Mesenchymal stem cell (in vitro differentiated cells and primary cell): ENCODE results near the gene DNER.

ENCODE experiments used
- DNase-seq: peaks from one replicate; pipeline ENCODE4 v3.0.0-alpha.2; 2013
- H2AFZ ChIP-seq: one replicate; pipeline ENCODE4 v1.6.1; 2013; ENCODE audit warnings: low read depth, mild to moderate bottlenecking, control low read depth, inconsistent platforms, low read length, moderate library complexity
- H2AK5ac ChIP-seq: 2 replicates; pipeline ENCODE4 v1.6.1; 2013; ENCODE audit warnings: low read length, moderate library complexity, mild to moderate bottlenecking, inconsistent platforms; ENCODE audit not compliant: severe bottlenecking
- H2BK120ac ChIP-seq: one replicate; pipeline ENCODE4 v1.6.1; 2013; ENCODE audit warnings: low read depth, mild to moderate bottlenecking, inconsistent platforms, low read length, moderate library complexity
- H2BK12ac ChIP-seq, 2 experiments: one replicate each; pipeline ENCODE4 v1.6.1; 2013; ENCODE audit warnings: inconsistent platforms in 2 of 2, low read length in 2 of 2, mild to moderate bottlenecking in 2 of 2, moderate library complexity in 2 of 2, control low read depth in 1 of 2
- H2BK15ac ChIP-seq: one replicate; pipeline ENCODE4 v1.6.1; 2013; ENCODE audit warnings: mild to moderate bottlenecking, low read depth, inconsistent platforms; ENCODE audit not compliant: poor library complexity, severe bottlenecking
- H2BK5ac ChIP-seq: 2 replicates; pipeline ENCODE4 v1.6.1; 2013; ENCODE audit warnings: low read depth, mild to moderate bottlenecking, low read length, control low read depth, inconsistent platforms; ENCODE audit not compliant: poor library complexity, severe bottlenecking
- H3K14ac ChIP-seq, 2 experiments: one replicate each; pipeline ENCODE4 v1.6.1; 2013; ENCODE audit warnings: inconsistent platforms in 2 of 2, low read length in 2 of 2, control low read depth in 1 of 2, mild to moderate bottlenecking in 1 of 2, moderate library complexity in 1 of 2
- H3K18ac ChIP-seq, 2 experiments: one replicate each; pipeline ENCODE4 v1.6.1; 2013; ENCODE audit warnings: inconsistent platforms in 2 of 2, low read length in 2 of 2, control low read depth in 1 of 2, low read depth in 1 of 2, mild to moderate bottlenecking in 1 of 2
- H3K23ac ChIP-seq, 2 experiments: one replicate each; pipeline ENCODE4 v1.6.1; 2013; ENCODE audit warnings: inconsistent platforms in 2 of 2, low read length in 2 of 2, mild to moderate bottlenecking in 2 of 2, moderate library complexity in 2 of 2, control low read depth in 1 of 2
- H3K27ac ChIP-seq: 2 replicates; pipeline ENCODE4 v1.5.1; 2013; ENCODE audit warnings: mild to moderate bottlenecking, moderate library complexity, low read length, control low read depth, inconsistent platforms; ENCODE audit not compliant: poor library complexity, severe bottlenecking
- H3K27me3 ChIP-seq, 2 experiments: 2 replicates each; pipeline versions ENCODE4 v1.6.1 to v1.7.0; 2013; ENCODE audit warnings: low read length in 2 of 2, mild to moderate bottlenecking in 2 of 2, moderate library complexity in 2 of 2, control low read depth in 1 of 2, inconsistent platforms in 1 of 2; ENCODE audit not compliant: control insufficient read depth in 1 of 2, insufficient read depth in 1 of 2
- H3K36me3 ChIP-seq, 2 experiments: 2 replicates each; pipeline versions ENCODE4 v1.6.1 to v1.7.0; 2013; ENCODE audit warnings: low read length in 2 of 2, control low read depth in 1 of 2, inconsistent platforms in 1 of 2, low read depth in 1 of 2, mild to moderate bottlenecking in 1 of 2; ENCODE audit not compliant: insufficient read depth in 2 of 2, control insufficient read depth in 1 of 2
- H3K4ac ChIP-seq, 2 experiments: one replicate each; pipeline ENCODE4 v1.6.1; 2013; ENCODE audit warnings: inconsistent platforms in 2 of 2, low read length in 2 of 2, mild to moderate bottlenecking in 2 of 2, moderate library complexity in 2 of 2, control low read depth in 1 of 2, low read depth in 1 of 2
- H3K4me1 ChIP-seq: 2 replicates; pipeline ENCODE4 v1.6.1; 2013; ENCODE audit warnings: low read depth, low read length, control low read depth; ENCODE audit not compliant: control insufficient read depth, insufficient read depth
- H3K4me2 ChIP-seq: 2 replicates; pipeline ENCODE4 v1.6.1; 2013; ENCODE audit warnings: low read length, mild to moderate bottlenecking, inconsistent platforms; ENCODE audit not compliant: poor library complexity, severe bottlenecking
- H3K4me3 ChIP-seq, 2 experiments: 2 replicates each; pipeline versions ENCODE4 v1.5.1 to v1.7.0; 2013; ENCODE audit warnings: low read length in 2 of 2, mild to moderate bottlenecking in 2 of 2, control low read depth in 1 of 2, low read depth in 1 of 2; ENCODE audit not compliant: insufficient read depth in 1 of 2
- H3K79me1 ChIP-seq: replicated peaks from 2 replicates; pipeline ENCODE4 v1.6.1; 2013; ENCODE audit warnings: mild to moderate bottlenecking, control low read depth, low read length, inconsistent platforms; ENCODE audit not compliant: poor library complexity, severe bottlenecking
- H3K9ac ChIP-seq: 2 replicates; pipeline ENCODE4 v1.7.0; 2013; ENCODE audit warnings: mild to moderate bottlenecking, low read length, moderate library complexity
- H3K9me3 ChIP-seq: 2 replicates; pipeline ENCODE4 v1.7.0; 2013; ENCODE audit warnings: mild to moderate bottlenecking, low read length; ENCODE audit not compliant: control insufficient read depth
- H4K8ac ChIP-seq: one replicate; pipeline ENCODE4 v1.6.1; 2013; ENCODE audit warnings: inconsistent platforms, mild to moderate bottlenecking, low read length, moderate library complexity
- H4K91ac ChIP-seq: one replicate; pipeline ENCODE4 v1.6.1; 2013; ENCODE audit warnings: mild to moderate bottlenecking, low read length, inconsistent platforms
- WGBS: methylation state at CpG from one replicate; pipeline ENCODE4 v1.1.7; 2013; ENCODE audit warnings: mixed read lengths; 5-methylcytosine and 5-hydroxymethylcytosine counted together

Gene DNER

GRCh38 chr2:229708335-229708734 lies 6.0 kb downstream of the DNER start:
- no peak overlapping the region for H3K4me3 ChIP-seq

GRCh38 chr2:229703909-229704630 lies 10.3 kb downstream of the DNER start:
- 75% methylated on average over 4 of the region's 5 CpGs for WGBS
- Histone ChIP-seq H3K9me3 (no peaks in the 10 kb centered on the region), H2AFZ (no peak overlapping the region)

More at GRCh38 chr2:229708335-229708734, 6.0 kb downstream of the DNER start:
- Histone ChIP-seq H3K4me1 (peaks cover 2% of the 10 kb centered on the region), H3K14ac (no peak overlapping the region), H3K9me3 (no peaks in the 10 kb centered on the region), H3K36me3 (no peaks in the 10 kb centered on the region), H3K23ac (no peak overlapping the region), H3K27ac (no peak overlapping the region), H2BK15ac (no peak overlapping the region), H3K18ac (no peak overlapping the region), H2BK5ac (no peak overlapping the region), H3K9ac (no peak overlapping the region), H4K91ac (no peak overlapping the region), H2AK5ac (no peak overlapping the region), H3K27me3 (peaks cover 49 to 60% of the 10 kb centered on the region in 2 experiments), H3K79me1 (no peaks in the 10 kb centered on the region), H3K4me2 (no peak overlapping the region), H3K4ac (no peak overlapping the region), H2BK120ac (no peak overlapping the region), H2AFZ (no peak overlapping the region), H4K8ac (no peak overlapping the region), H2BK12ac (no peak overlapping the region)
- no peak for DNase-seq
- whole genome bisulfite sequencing, result 50% methylated on average over 1 of the region's 2 CpGs

GRCh38 chr2:229701716-229702115 lies 12.6 kb downstream of the DNER start:
- no peak overlapping the region for H3K4ac ChIP-seq
- no peaks in the 10 kb centered on the region for H3K36me3 ChIP-seq
- H3K18ac ChIP-seq, result no peak overlapping the region
- no peak overlapping the region for H3K27ac ChIP-seq
- peaks cover 0 to 7% of the 10 kb centered on the region in 2 experiments for H3K27me3 ChIP-seq
- H3K14ac ChIP-seq, result no peak overlapping the region
- H2BK120ac ChIP-seq, result no peak overlapping the region
- H2AFZ ChIP-seq, result no peak overlapping the region
- H2BK12ac ChIP-seq, result no peak overlapping the region
- no peaks in the 10 kb centered on the region for H3K79me1 ChIP-seq
- no peaks in the 10 kb centered on the region for H3K9me3 ChIP-seq
- H4K8ac ChIP-seq, result no peak overlapping the region
- H3K9ac ChIP-seq, result no peak overlapping the region
- no peak overlapping the region for H2AK5ac ChIP-seq
- no peak overlapping the region for H3K4me3 ChIP-seq
- no peak overlapping the region for H2BK15ac ChIP-seq
- no peak overlapping the region for H3K4me2 ChIP-seq
- DNase-seq, result no peak
- H2BK5ac ChIP-seq, result no peak overlapping the region
- no peak overlapping the region for H4K91ac ChIP-seq
- WGBS, result 74% methylated on average over 6 of the region's 6 CpGs
- no peak overlapping the region for H3K23ac ChIP-seq
- no peaks in the 10 kb centered on the region for H3K4me1 ChIP-seq

More at GRCh38 chr2:229703909-229704630, 10.3 kb downstream of the DNER start:
- Histone ChIP-seq H3K4me1 (no peaks in the 10 kb centered on the region), H2AK5ac (no peak overlapping the region), H3K23ac (no peak overlapping the region), H3K14ac (no peak overlapping the region), H3K18ac (no peak overlapping the region), H2BK12ac (no peak overlapping the region), H2BK5ac (no peak overlapping the region), H2BK120ac (no peak overlapping the region), H4K91ac (no peak overlapping the region), H3K9ac (no peak overlapping the region), H3K79me1 (no peaks in the 10 kb centered on the region), H3K27ac (no peak overlapping the region), H4K8ac (no peak overlapping the region), H2BK15ac (no peak overlapping the region), H3K4ac (no peak overlapping the region), H3K4me3 (no peak overlapping the region), H3K4me2 (no peak overlapping the region), H3K27me3 (peaks cover 14 to 17% of the 10 kb centered on the region in 2 experiments), H3K36me3 (no peaks in the 10 kb centered on the region)
- no peak for DNase-seq

- Histone ChIP-seq H4K91ac (no peak overlapping the region), H3K14ac (no peak overlapping the region), H3K27me3 (peaks cover 0 to 3% of the 10 kb centered on the region in 2 experiments), H3K9me3 (no peaks in the 10 kb centered on the region), H3K4ac (no peak overlapping the region), H3K4me2 (no peak overlapping the region), H3K18ac (no peak overlapping the region), H3K23ac (no peak overlapping the region), H2BK5ac (no peak overlapping the region), H2BK12ac (no peak overlapping the region), H3K36me3 (no peaks in the 10 kb centered on the region), H3K27ac (no peak overlapping the region), H3K79me1 (no peaks in the 10 kb centered on the region), H2BK15ac (no peak overlapping the region), H3K9ac (no peak overlapping the region), H4K8ac (no peak overlapping the region), H3K4me3 (no peak overlapping the region), H3K4me1 (no peaks in the 10 kb centered on the region), H2BK120ac (no peak overlapping the region), H2AK5ac (no peak overlapping the region), H2AFZ (no peak overlapping the region)
- no peak for DNase-seq
- 20% methylated on average over 1 of the region's 2 CpGs for WGBS
Observed at GRCh38 chr2:229701062-229701461, 13.3 kb downstream of the DNER start.
